IMR-90 (cell line): Measurements from ENCODE around the gene FARP1. TPM values are rescaled to one million over a fixed set of nuclear protein-coding genes. Genes with fewer than 3 reads are reported as not detected.
A peak's percentile ranks its signal among the peaks of the same experiment; 100 is the strongest.

ENCODE experiments used
- ATAC-seq: fragments of 200-7000 bp; cut with Tn5 transposase; 2 replicates; pipeline ENCODE4 v1.9.1; 2020; ENCODE audit warnings: low read depth, mild to moderate bottlenecking, moderate library complexity
- BruUV-seq: library from RNA; stranded (reverse); fragments of 400-500 nt; replicated peaks from 2 replicates; lab custom pipeline; 2021; lab: Mats Ljungman, UMichigan
- CTCF ChIA-PET: fragments of 300-600 bp; formaldehyde crosslinking; extraction: SDS; loops from one replicate; lab custom pipeline; 2021; ENCODE audit warnings: antibody characterized with exemption; lab: Yijun Ruan, JAX
- POLR2A ChIA-PET: fragments of 300-600 bp; sonication (Branson Sonifier 250); formaldehyde crosslinking; loops from one replicate; lab custom pipeline; 2022; ENCODE audit warnings: antibody characterized with exemption; ENCODE audit not compliant: unreplicated experiment; lab: Charles Lee
- DNase-seq: peaks from one replicate; pipeline ENCODE4 v3.0.0; 2013
- H2AFZ ChIP-seq: replicated peaks from 2 replicates; pipeline ENCODE3; 2013; ENCODE audit warnings: low read length, mild to moderate bottlenecking; ENCODE audit not compliant: poor library complexity
- H2AK5ac ChIP-seq: 2 replicates; pipeline ENCODE4 v1.6.1; 2013; ENCODE audit warnings: low read depth, low read length, inconsistent platforms
- H2AK9ac ChIP-seq: replicated peaks from 2 replicates; pipeline ENCODE3; 2013; ENCODE audit warnings: mild to moderate bottlenecking, low read depth, low read length, moderate library complexity; ENCODE audit not compliant: poor library complexity
- H2BK120ac ChIP-seq: 2 replicates; pipeline ENCODE4 v1.6.1; 2013; ENCODE audit warnings: low read depth, low read length, inconsistent platforms
- H2BK15ac ChIP-seq: 3 replicates; pipeline ENCODE4 v1.6.1; 2013; ENCODE audit warnings: low read depth, low read length, inconsistent platforms
- H2BK20ac ChIP-seq: 2 replicates; pipeline ENCODE4 v1.6.1; 2013; ENCODE audit warnings: low read depth, mild to moderate bottlenecking, inconsistent platforms, low read length, moderate library complexity
- H2BK5ac ChIP-seq: 2 replicates; pipeline ENCODE4 v1.6.1; 2013; ENCODE audit warnings: mild to moderate bottlenecking, low read depth, low read length, inconsistent platforms; ENCODE audit not compliant: poor library complexity, severe bottlenecking
- H3K14ac ChIP-seq: replicated peaks from 2 replicates; pipeline ENCODE4 v1.6.1; 2013; ENCODE audit warnings: low read depth, low read length, inconsistent platforms
- H3K18ac ChIP-seq: 2 replicates; pipeline ENCODE4 v1.6.1; 2013; ENCODE audit warnings: low read depth, low read length, control low read depth
- H3K23ac ChIP-seq: 2 replicates; pipeline ENCODE4 v1.6.1; 2013; ENCODE audit warnings: low read depth, low read length, inconsistent platforms
- H3K27ac ChIP-seq: 2 replicates; pipeline ENCODE4 v1.5.1; 2013; ENCODE audit warnings: mild to moderate bottlenecking, control low read depth, low read length; ENCODE audit not compliant: insufficient read depth
- H3K27me3 ChIP-seq: 2 replicates; pipeline ENCODE4 v1.6.1; 2013; ENCODE audit warnings: low read length; ENCODE audit not compliant: control insufficient read depth, insufficient read depth
- H3K36me3 ChIP-seq: 2 replicates; pipeline ENCODE4 v1.6.1; 2013; ENCODE audit warnings: low read length, mixed read lengths; ENCODE audit not compliant: control insufficient read depth, insufficient read depth
- H3K4ac ChIP-seq: 2 replicates; pipeline ENCODE4 v1.6.1; 2013; ENCODE audit warnings: low read depth, low read length, inconsistent platforms
- H3K4me1 ChIP-seq: 2 replicates; pipeline ENCODE4 v1.6.1; 2013; ENCODE audit warnings: low read length, mixed read lengths; ENCODE audit not compliant: control insufficient read depth, insufficient read depth
- H3K4me2 ChIP-seq: 2 replicates; pipeline ENCODE4 v1.6.1; 2013; ENCODE audit warnings: low read depth, mild to moderate bottlenecking, control low read depth, low read length, moderate library complexity
- H3K4me3 ChIP-seq: 2 replicates; pipeline ENCODE4 v1.5.1; 2013; ENCODE audit warnings: low read depth, mild to moderate bottlenecking, control low read depth, low read length, moderate library complexity; ENCODE audit not compliant: insufficient read depth
- H3K56ac ChIP-seq: 2 replicates; pipeline ENCODE4 v1.6.1; 2013; ENCODE audit warnings: low read length, inconsistent platforms; ENCODE audit not compliant: insufficient read depth; ENCODE audit errors: extremely low read depth
- H3K79me1 ChIP-seq, 2 experiments: 2 replicates each; pipeline ENCODE4 v1.6.1; 2013; ENCODE audit warnings: low read length in 2 of 2, inconsistent platforms in 1 of 2, low read depth in 1 of 2
- H3K9ac ChIP-seq: 2 replicates; pipeline ENCODE4 v1.6.1; 2013; ENCODE audit warnings: low read depth, low read length, control low read depth
- H3K9me1 ChIP-seq: 2 replicates; pipeline ENCODE4 v1.6.1; 2013; ENCODE audit warnings: low read length, inconsistent platforms; ENCODE audit not compliant: insufficient read depth
- H3K9me3 ChIP-seq: 2 replicates; pipeline ENCODE4 v1.6.1; 2013; ENCODE audit warnings: low read length; ENCODE audit not compliant: control insufficient read depth, insufficient read depth
- H4K20me1 ChIP-seq: 2 replicates; pipeline ENCODE4 v1.6.1; 2013; ENCODE audit warnings: low read length, inconsistent platforms; ENCODE audit not compliant: insufficient read depth
- H4K5ac ChIP-seq: 2 replicates; pipeline ENCODE4 v1.6.1; 2013; ENCODE audit warnings: mild to moderate bottlenecking, low read depth, low read length, control low read depth
- H4K8ac ChIP-seq, 2 experiments: 2 replicates each; pipeline ENCODE4 v1.6.1; 2013; ENCODE audit warnings: low read depth in 2 of 2, low read length in 2 of 2, control low read depth in 1 of 2, inconsistent platforms in 1 of 2
- H4K91ac ChIP-seq: 2 replicates; pipeline ENCODE4 v1.6.1; 2013; ENCODE audit warnings: low read depth, low read length, inconsistent platforms; ENCODE audit not compliant: insufficient read depth
- CHD1 ChIP-seq: IDR thresholded peaks from 2 replicates; pipeline ENCODE4 v1.6.1; 2012; ENCODE audit warnings: low read depth, low read length, improper control_type of control experiment
- CTCF ChIP-seq: conservative IDR thresholded peaks from 2 replicates; pipeline ENCODE4 v1.5.1; 2012; ENCODE audit warnings: mild to moderate bottlenecking, low read depth, low read length, improper control_type of control experiment
- ELK1 ChIP-seq: fragments of 150-350 bp; IDR thresholded peaks from 2 replicates; pipeline ENCODE4 v1.6.1; 2016; ENCODE audit warnings: low read depth, mild to moderate bottlenecking, low read length, moderate library complexity, borderline replicate concordance
- MAZ ChIP-seq: IDR thresholded peaks from 2 replicates; pipeline ENCODE4 v1.6.1; 2012; ENCODE audit warnings: low read depth, mild to moderate bottlenecking, low read length, improper control_type of control experiment, moderate library complexity, borderline replicate concordance
- NFE2L2 ChIP-seq: fragments of 150-350 bp; IDR thresholded peaks from 2 replicates; pipeline ENCODE4 v1.6.1; 2016; ENCODE audit warnings: low read depth, mild to moderate bottlenecking, low read length
- POLR2A ChIP-seq: IDR thresholded peaks from 2 replicates; pipeline ENCODE4 v1.6.1; 2012; ENCODE audit warnings: mild to moderate bottlenecking, low read depth, low read length
- RCOR1 ChIP-seq: IDR thresholded peaks from 2 replicates; pipeline ENCODE4 v1.6.1; 2012; ENCODE audit warnings: mild to moderate bottlenecking, low read length, improper control_type of control experiment; ENCODE audit not compliant: insufficient replicate concordance
- RFX5 ChIP-seq: IDR thresholded peaks from 2 replicates; pipeline ENCODE4 v1.8.0; 2012; ENCODE audit warnings: low read depth, mild to moderate bottlenecking, low read length, moderate library complexity
- SMC3 ChIP-seq: fragments of 150-350 bp; IDR thresholded peaks from 2 replicates; pipeline ENCODE4 v1.6.1; 2016; ENCODE audit warnings: low read depth, mild to moderate bottlenecking, antibody characterized with exemption, low read length, moderate library complexity
- USF2 ChIP-seq: fragments of 150-350 bp; IDR thresholded peaks from 2 replicates; pipeline ENCODE4 v1.6.1; 2017; ENCODE audit warnings: mild to moderate bottlenecking, antibody characterized with exemption, low read length, low read depth
- WGBS, 2 experiments: methylation state at CpG; one replicate each; pipeline versions ENCODE4 v1.1.5 to v1.1.7; 2013; ENCODE audit warnings: missing lambda C conversion rate in 2 of 2; ENCODE audit not compliant: insufficient read length in 1 of 2; ENCODE audit errors: extremely low coverage in 2 of 2; 5-methylcytosine and 5-hydroxymethylcytosine counted together
- dilution Hi-C: fragments of 300-500 bp; cut with HindIII; formaldehyde crosslinking; loops from one replicate; pipeline ENCODE4 v1.14.3; 2018; ENCODE audit warnings: low sequenced_read_pairs; ENCODE audit not compliant: unreplicated experiment
- in situ Hi-C: fragments of 300-500 bp; cut with MboI; formaldehyde crosslinking; loops from 3 replicates; pipeline ENCODE4 v1.14.3; 2019; ENCODE audit warnings: low sequenced_read_pairs, inconsistent platforms, mixed read lengths
- intact Hi-C: fragments of 100-400 bp; cut with micrococcal nuclease; formaldehyde crosslinking; loops from 2 replicates; pipeline ENCODE4 v1.10.0; 2022
- polyA plus RNA-seq, 3 experiments: library from polyadenylated mRNA; depleted of rRNA; stranded (reverse); fragments of >200 nt; gene quantifications; 2 replicates each; pipeline ENCODE4 v1.2.3, GENCODE V29; 2012; ENCODE audit warnings: low replicate concordance in 1 of 3
- total RNA-seq: library from RNA; depleted of rRNA; stranded (reverse); fragments of >200 nt; gene quantifications from 2 replicates; pipeline ENCODE4 v1.2.3, GENCODE V29; 2012

Gene FARP1
- total and polyA plus RNA-seq, 2 of the 4 experiments (the other 2 are of a cell fraction): 39.6 to 57.0 TPM

GRCh38 chr13:98141509-98142379, 1.1 kb upstream of the FARP1 start (continued):
- TF ChIP-seq RCOR1 (no peak), NFE2L2 (no peak), SMC3 (no peak)

DNA sequence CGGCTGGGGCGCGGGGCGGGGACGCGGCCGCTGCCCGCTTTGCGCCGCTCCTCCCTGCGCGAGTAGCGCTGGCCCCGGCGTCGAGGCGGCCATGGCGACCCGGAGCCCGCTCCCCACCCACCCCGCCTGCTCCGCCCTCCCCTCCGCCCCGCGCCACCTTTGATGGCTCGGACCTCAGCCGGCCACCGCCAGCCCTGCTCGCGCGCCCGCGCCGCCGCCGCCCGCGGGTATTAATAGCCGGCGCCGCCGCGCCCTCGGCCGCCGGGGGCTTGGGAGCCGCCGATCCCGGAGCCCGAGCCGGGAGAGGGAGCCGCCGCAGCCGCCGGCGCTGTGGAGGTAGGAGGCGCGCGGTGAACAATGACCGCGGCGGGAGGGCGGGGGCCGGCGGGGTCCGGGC, 261 bp downstream of the FARP1 start:
- H3K23ac ChIP-seq: no peak overlapping the region
- no peak overlapping the region for H3K18ac ChIP-seq
- H3K9ac ChIP-seq: peak overlapping the region; percentile 100
- H2AK9ac ChIP-seq: peak overlapping the region; percentile 73
- no peaks in the 10 kb centered on the region for H3K9me3 ChIP-seq
- no peak overlapping the region for H2BK15ac ChIP-seq
- no peak overlapping the region for H3K56ac ChIP-seq
- ChIA-PET POLR2A (no interaction called here), CTCF (no interaction called here)
- DNase-seq: no peak
- peaks cover 7 to 27% of the 10 kb centered on the region in 2 experiments; a peak in 3 of 4 replicates for H3K79me1 ChIP-seq
- H3K27me3 ChIP-seq: no peaks in the 10 kb centered on the region; the same call in 1 of the 2 replicates
- WGBS, 2 experiments: 0% methylated on average over 24 of the region's 66 CpGs; no CpG with 5 or more reads in 1 of the 2 experiments
- no peak overlapping the region for H2AK5ac ChIP-seq
- H4K20me1 ChIP-seq: peaks cover 37% of the 10 kb centered on the region
- ATAC-seq: peak; percentile 70
- in situ Hi-C loops (loop anchor here (10.0 to 25.0 kb wide), 4 partner anchors 252 to 694 kb away; no protein-coding TSS in a partner anchor), dilution Hi-C loops (no loop called here), intact Hi-C loops (loop anchor here (5.0 to 10.0 kb wide), 5 partner anchors 112 to 532 kb away; no protein-coding TSS in a partner anchor)
- H3K9me1 ChIP-seq: peaks cover 7% of the 10 kb centered on the region
- H3K27ac ChIP-seq: peak overlapping the region; percentile 90; the same call in 1 of the 2 replicates
- no peak overlapping the region for H2BK20ac ChIP-seq
- H4K8ac ChIP-seq: no peak overlapping the region
- H3K14ac ChIP-seq: no peak overlapping the region
- 0 out of 2 replicates have a peak, but pooled peaks have one; percentile 2 for TF ChIP-seq MAZ
- no peak for TF ChIP-seq CTCF
- no peak for TF ChIP-seq RFX5
- no peak for TF ChIP-seq USF2
- TF ChIP-seq CHD1: no peak
- peak; percentile 3; the same call in 1 of the 2 replicates for TF ChIP-seq POLR2A
- no peak for TF ChIP-seq RCOR1
- no peak for TF ChIP-seq ELK1
- no peak overlapping the region for H4K91ac ChIP-seq
- no peaks in the 10 kb centered on the region for H3K36me3 ChIP-seq
- no peak overlapping the region; the same call in 1 of the 2 replicates for H3K4ac ChIP-seq
- H3K4me2 ChIP-seq: no peak overlapping the region
- H2BK5ac ChIP-seq: peak overlapping the region; percentile 77
- H4K5ac ChIP-seq: no peak overlapping the region
- H2AFZ ChIP-seq: peak overlapping the region; percentile 89
- no TSS peak for BruUV-seq
- H2BK120ac ChIP-seq: no peak overlapping the region
- peak overlapping the region; percentile 95 for H3K4me3 ChIP-seq
- peaks cover 8% of the 10 kb centered on the region for H3K4me1 ChIP-seq
